Measurements from ENCODE around the gene ALPL.

The ALPL gene

GRCh38 chr1:21532496-21532895, 23.3 kb downstream of the ALPL start:
- no peak for DNase-seq

DNA sequence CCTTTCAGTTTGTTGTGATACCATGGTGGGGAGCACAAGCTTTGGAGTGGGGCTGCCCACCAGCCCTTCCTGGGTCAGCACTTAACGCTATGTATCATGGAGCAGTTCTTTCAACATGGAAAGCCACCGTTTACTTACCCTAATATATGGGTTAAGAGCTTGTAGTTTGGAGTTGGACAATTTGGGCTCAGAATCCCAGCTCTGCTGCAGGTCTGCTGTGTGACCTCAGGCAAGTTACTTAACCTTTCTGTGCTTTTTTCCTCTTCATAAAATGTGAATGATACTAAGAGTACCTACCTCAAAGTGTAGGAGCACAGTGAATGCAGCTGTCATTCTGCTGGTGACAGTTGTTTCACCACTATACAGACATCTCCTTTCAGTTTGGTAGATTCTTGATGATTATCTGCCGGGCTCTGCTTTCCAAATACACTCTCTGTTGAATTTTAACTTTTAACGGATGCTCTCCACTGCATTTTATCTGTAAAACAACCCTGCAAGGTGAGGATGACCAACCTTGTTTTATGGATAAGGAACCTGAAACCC, 23.8 kb downstream of the ALPL start:
- no peak for DNase-seq

- DNase-seq: no peak
These were observed 24.9 kb downstream of the ALPL start for GRCh38 chr1:21534146-21534545.

DNA sequence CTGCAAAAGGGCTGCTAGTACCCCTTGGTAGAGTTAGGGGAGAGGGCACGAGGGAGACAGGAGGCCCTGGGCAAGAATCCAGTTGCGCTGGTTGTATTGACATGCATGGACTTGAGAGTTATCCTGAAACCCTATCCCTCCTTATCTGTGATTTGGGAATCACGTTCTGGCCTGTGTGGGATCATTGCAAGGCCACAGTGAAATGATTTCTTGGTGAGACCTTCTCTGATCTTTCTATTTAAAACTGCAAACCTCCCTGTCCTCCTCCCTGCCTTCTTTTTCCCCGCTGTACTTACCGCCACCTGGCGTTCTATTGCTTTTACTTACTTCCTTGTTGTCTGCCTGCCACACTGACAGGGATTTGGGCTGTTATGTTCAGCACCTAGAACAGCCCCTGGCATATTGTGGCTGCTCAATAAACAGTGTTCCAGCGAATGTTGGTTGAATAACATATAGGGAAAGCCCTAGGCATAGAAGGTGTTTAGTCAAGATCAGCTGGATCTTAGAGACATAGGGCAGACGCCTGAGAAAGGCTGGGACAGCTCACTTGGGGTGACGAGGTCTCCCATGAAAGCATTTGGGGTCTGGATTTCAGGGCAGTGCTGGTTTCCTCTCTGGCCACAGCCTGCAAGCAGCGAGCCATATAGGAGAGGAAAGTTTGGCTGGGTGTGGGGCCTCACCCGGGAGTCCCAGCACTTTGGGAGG, 25.6 kb downstream of the ALPL start:
- no peak for DNase-seq

GRCh38 chr1:21536218-21536617, 27.0 kb downstream of the ALPL start:
- DNase-seq: no peak

- no peak for DNase-seq
These were observed 28.3 kb downstream of the ALPL start for GRCh38 chr1:21537511-21537931.

- no peak for DNase-seq
These were observed 28.9 kb downstream of the ALPL start for GRCh38 chr1:21537932-21538630.

GRCh38 chr1:21539933-21540332, 30.7 kb downstream of the ALPL start:
- DNase-seq: no peak

DNA sequence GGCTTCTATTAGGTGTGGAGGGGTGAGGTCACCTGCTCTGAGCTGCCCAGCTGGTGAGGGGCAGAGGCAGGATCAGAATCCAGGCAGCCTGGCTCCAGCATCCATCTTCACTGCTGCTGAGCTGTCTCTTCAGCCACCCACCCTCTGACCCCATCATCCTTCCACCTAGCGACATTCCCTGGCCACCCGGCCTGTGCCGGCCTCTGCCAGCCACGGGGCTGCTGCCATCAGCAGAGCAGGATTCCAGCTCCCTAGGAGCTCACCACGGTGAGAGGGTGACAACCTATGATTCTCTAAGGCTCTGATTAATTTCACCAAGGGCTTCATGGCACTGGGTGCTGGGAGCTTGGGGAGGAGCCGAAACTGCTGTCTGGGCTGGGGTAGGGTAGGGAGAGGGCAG, 32.1 kb downstream of the ALPL start:
- no peak for DNase-seq

DNA sequence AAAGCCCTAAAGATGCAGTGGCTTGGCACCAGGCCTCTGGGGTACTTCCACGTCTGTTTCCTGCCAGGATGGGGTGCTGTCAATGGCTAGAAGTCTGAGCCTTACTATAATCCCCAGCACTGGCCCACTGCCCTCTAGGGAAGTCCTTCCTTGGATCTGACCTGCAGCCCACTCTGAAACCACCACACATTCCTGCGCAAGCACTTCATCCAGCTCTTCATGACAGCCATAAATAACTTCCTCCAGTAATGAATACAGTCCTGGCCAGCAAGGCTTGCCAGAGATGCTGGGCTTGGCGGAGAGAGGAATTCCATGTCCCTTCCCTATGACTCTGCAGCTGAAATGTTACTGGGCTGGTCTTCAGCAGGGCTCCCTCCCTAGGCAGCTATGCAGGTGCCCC, 32.6 kb downstream of the ALPL start:
- no peak for DNase-seq

DNA sequence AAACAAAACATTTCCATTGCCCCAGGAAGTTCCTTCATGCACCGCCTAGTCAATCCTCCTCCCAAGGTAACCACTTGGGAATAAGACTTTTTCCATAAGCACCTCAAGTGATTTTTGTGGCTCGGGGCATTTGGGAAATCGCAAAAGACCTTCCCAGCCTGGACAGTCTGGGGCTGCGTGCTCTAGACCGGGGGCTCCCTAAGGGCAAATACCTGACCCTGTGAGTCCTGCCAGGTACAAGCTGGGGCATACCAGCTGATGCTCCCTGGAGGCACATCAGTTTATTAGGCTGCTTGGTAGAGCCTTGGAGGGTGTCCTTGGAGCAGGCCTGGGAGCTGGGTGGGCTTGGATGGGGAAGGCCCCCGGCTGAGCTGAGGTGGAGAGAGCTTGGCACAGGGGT, 34.4 kb downstream of the ALPL start:
- no peak for DNase-seq

GRCh38 chr1:21544095-21544494, 34.9 kb downstream of the ALPL start:
- no peak for DNase-seq

- DNase-seq: no peak
These were observed 37.1 kb downstream of the ALPL start for GRCh38 chr1:21546122-21546825.

- DNase-seq: no peak
These were observed 38.7 kb downstream of the ALPL start for GRCh38 chr1:21547876-21548275.

GRCh38 chr1:21550097-21550496, 40.9 kb downstream of the ALPL start:
- DNase-seq: no peak

GRCh38 chr1:21550866-21551475, 41.7 kb downstream of the ALPL start:
- no peak for DNase-seq

DNA sequence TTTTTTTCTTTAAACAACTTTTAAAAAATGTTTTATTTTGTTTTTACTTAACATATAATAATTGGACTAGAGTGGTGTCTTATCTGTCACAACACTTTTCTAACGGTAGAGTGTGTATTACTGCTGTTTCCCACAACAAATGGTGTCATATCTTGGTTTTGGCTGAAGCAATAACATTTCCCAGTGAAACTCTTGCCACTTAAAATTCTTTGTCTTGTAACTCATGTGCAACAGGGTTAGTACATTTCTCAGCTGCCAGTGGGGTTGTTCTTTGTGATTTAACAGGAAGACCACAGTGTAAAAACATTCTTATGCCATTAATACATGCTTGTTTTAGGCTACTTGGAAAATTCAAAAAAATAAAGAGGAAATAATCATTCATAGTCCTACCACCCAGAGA, 43.5 kb downstream of the ALPL start:
- no peak for DNase-seq

DNA sequence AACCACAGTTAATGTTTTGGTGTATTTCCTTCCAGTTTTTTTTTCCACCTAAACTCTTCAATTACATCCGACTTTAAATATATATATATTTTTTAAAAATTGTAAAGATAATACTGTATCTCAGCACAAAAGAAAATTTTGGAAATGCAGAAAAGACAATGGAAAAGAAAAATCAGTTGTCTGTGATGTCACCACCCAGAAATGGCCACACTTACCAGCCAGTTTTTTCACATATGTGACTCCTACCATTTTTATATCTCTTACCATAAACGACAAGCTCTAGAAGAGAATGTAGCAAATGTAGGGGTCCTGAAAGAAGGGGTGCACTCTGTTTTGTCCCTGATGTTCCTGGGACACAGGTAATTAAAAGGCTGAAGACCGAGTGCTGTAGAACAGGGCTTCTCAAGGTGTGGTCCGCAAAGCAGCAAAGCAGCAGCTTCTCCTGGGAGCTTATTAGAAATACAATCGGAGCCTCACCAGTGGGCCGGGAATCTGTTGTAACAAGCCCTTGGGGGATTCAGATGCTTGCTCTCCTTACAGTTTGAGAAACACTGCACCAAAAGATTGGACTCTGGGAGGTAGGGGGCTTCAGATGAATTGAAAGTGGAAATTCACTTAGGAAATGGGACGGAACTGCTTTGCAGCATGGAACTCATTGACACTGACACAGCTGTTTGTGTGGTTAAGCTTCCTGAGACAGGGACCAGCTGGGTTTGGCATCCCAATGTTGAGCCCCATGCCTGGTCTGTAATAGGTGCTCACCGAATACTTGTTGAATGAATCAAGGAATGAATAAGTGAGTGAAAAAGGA, 44.1 kb downstream of the ALPL start:
- DNase-seq: no peak

DNA sequence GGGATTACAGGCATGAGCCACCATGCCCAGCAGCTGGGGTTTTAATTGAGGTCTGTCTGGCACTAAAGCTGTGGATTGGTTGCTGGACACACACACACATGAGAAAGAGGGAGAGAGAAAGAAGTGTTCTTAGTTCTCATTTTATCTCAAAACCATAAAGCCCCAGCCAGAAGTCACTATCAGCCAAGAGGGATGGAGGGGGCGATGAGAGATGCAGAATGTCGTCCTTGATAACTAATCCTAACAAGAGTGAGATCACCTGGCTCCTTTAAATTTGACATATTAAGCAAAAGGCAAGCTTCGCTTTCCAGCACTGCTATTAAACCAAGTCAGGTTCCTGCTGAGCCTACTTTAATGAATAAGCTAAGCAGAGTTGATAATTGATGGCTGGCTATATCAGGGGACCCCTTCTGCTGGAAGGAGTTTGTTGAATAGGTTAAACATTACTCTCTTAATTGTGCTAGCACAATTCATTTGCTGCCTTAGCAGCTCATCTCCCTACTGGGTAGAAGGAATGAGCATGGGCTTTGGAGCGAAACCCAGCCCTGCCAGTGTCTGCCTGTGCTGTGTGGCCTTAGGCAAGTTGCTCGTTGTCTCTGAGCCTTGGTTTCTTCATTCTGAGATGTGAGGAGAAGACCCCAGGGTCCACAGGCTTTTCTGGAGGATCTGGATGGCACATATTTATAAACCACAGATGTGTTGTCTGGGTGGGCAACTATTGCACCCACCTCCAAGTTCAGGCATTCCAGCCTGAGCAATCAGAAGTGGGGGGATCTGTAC, 50.8 kb downstream of the ALPL start:
- DNase-seq: no peak

DNA sequence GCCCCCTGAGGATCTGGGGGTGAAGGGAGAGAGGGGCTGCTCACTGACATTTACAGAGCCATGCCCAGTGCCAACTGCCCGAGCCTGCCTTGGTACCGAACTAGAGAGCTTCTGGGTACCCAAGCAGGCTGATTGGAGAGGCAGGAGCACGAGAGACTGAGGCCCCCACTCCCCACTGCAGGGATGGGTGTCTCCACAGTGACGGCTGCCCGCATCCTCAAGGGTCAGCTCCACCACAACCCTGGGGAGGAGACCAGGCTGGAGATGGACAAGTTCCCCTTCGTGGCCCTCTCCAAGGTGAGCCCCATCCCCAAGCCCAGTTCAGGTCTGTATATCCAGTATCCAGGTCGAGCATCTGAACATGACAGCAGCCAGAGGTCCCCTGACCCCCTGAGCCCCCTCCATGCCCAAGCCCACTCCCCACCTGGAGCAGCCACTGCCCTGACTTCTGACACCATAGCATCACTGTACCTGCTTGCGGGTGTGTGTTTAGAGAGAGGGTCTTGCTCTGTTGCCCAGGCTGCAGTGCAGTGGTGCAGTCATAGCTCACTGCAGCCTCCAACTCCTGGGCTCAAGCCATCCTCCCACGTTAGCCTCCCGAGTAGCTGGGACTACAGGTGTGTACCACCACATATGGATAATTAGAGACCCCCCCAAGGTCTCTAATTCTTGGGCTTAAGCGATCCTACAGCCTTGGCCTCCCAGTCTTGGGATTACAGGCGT, 51.9 kb downstream of the ALPL start:
- no peak for DNase-seq

DNA sequence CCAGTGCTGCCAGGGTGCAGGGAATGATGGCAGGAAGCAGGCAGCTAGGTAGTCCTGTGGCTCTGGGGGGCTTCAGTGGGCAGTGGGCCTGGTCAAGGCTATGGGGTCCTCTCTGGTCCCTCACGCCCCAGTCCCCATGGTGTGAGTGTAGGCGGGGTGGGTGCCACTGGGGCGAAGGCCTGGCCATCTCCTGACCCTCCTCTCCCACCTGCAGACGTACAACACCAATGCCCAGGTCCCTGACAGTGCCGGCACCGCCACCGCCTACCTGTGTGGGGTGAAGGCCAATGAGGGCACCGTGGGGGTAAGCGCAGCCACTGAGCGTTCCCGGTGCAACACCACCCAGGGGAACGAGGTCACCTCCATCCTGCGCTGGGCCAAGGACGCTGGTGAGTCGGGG, 53.7 kb downstream of the ALPL start:
- no peak for DNase-seq

Data from NCI-H2081 treated with DMSO at 0.1 percent for 48 hours (cell line).